Suprapubic skin (tissue), 4 donors: ENCODE results near the gene MRPL50. TPM values are rescaled to one million over a fixed set of nuclear protein-coding genes. Genes with fewer than 3 reads are reported as not detected.

Source experiments
- DNase-seq, 2 donors: peaks; one replicate each; pipeline ENCODE4 v3.0.0-alpha.2; 2019; ENCODE audit warnings: low spot score in 2 of 2
- H3K27ac ChIP-seq: fragments of 200-600 bp; sonication (generic); one replicate; pipeline ENCODE4 v1.5.1; 2019
- H3K27me3 ChIP-seq: fragments of 200-600 bp; sonication (generic); one replicate; pipeline ENCODE4 v1.5.1; 2019
- H3K36me3 ChIP-seq: fragments of 200-600 bp; sonication (generic); one replicate; pipeline ENCODE4 v1.5.1; 2019
- H3K4me1 ChIP-seq: fragments of 200-600 bp; sonication (generic); one replicate; pipeline ENCODE4 v1.5.1; 2019
- H3K4me3 ChIP-seq: fragments of 200-600 bp; sonication (generic); one replicate; pipeline ENCODE4 v1.5.1; 2019; ENCODE audit warnings: mild to moderate bottlenecking
- H3K9me3 ChIP-seq: fragments of 200-600 bp; sonication (generic); one replicate; pipeline ENCODE4 v1.5.1; 2019
- CTCF ChIP-seq, 2 donors: fragments of 200-600 bp in 1 of 2; fragments of 450-650 bp in 1 of 2; sonication (generic) in 1 of 2; IDR thresholded peaks; one replicate each; pipeline ENCODE4 v1.5.1; 2016 to 2019; ENCODE audit warnings: antibody characterized with exemption in 2 of 2, mild to moderate bottlenecking in 1 of 2, moderate library complexity in 1 of 2
- EP300 ChIP-seq: sonication (generic); formaldehyde crosslinking; IDR thresholded peaks from one replicate; pipeline ENCODE4 v1.6.1; 2017; ENCODE audit warnings: antibody characterized with exemption
- POLR2A ChIP-seq, 2 donors: fragments of 450-650 bp; IDR thresholded peaks; one replicate each; pipeline ENCODE4 v1.6.1; 2017; ENCODE audit warnings: antibody characterized with exemption in 2 of 2, mild to moderate bottlenecking in 2 of 2, moderate library complexity in 2 of 2
- POLR2AphosphoS5 ChIP-seq, 3 donors: sonication (generic); formaldehyde crosslinking; IDR thresholded peaks; one replicate each; pipeline ENCODE4 v1.6.1; 2017; ENCODE audit warnings: antibody characterized with exemption in 3 of 3
- WGBS: methylation state at CpG from one replicate; pipeline ENCODE4 v1.1.5; 2018; 5-methylcytosine and 5-hydroxymethylcytosine counted together
- total RNA-seq, 4 donors: library from RNA; depleted of rRNA; stranded (reverse); fragments of >200 nt; gene quantifications; one replicate each; pipeline ENCODE4 v1.1.0, GENCODE V29; 2016

Gene MRPL50
- total RNA-seq, 4 donors from 2014 or later = 6.8 to 13.0 (median 11.2) TPM

DNA sequence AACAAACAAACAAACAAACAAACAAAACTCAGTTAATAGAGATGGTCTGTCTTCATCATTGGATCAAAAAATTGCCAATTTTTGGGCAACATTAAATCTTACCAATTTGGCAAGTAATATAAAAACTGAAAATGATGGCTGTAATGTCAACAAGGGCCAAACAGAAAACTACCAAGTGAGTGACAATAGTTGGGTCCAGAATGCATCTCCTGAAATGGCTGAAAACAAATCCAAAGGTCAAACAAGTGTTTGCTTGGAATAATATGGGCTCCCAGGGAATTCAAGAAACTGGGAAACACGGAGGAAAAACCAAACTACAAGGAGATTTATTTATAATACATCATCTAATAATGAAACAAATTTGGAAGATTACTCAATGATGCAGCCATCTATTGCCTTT lies 38.7 kb downstream of the MRPL50 start:
- Histone ChIP-seq H3K9me3 (no peaks in the 10 kb centered on the region), H3K27me3 (no peaks in the 10 kb centered on the region), H3K27ac (no peak overlapping the region), H3K4me3 (no peak overlapping the region), H3K36me3 (no peaks in the 10 kb centered on the region), H3K4me1 (no peaks in the 10 kb centered on the region)
- WGBS = 63% methylated on average over 1 of the region's 1 CpG
- no peak for DNase-seq
- TF ChIP-seq POLR2AphosphoS5 (IDR thresholded peaks at IDR 0.05) = no peak
- TF ChIP-seq EP300 = no peak
- no peak for TF ChIP-seq POLR2A (IDR thresholded peaks at IDR 0.05)
- TF ChIP-seq CTCF (IDR thresholded peaks at IDR 0.05) = no peak

DNA sequence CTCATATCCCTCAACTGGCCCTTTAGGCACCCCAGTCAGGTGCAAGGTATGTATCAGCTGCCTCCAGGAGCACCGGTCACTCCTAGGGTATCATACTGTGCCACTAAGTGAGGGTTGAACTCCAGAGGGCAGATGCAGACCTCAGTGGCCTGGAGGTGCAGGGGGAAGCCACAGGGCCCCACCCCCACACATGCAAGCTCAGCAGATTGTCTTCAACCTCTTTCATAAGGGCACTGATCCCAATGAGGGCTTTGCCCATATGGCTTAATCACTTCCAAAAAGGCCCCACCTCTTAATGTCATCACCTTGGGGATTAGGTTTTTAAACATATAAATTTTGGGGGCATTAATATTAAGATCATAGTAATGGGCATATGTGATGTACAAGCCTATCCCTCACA lies 41.8 kb downstream of the MRPL50 start:
- Histone ChIP-seq H3K4me1 (no peaks in the 10 kb centered on the region), H3K4me3 (no peak overlapping the region), H3K27me3 (no peaks in the 10 kb centered on the region), H3K36me3 (no peaks in the 10 kb centered on the region), H3K9me3 (no peaks in the 10 kb centered on the region), H3K27ac (no peak overlapping the region)
- TF ChIP-seq POLR2AphosphoS5 (IDR thresholded peaks at IDR 0.05) = no peak
- TF ChIP-seq POLR2A (IDR thresholded peaks at IDR 0.05) = no peak
- TF ChIP-seq CTCF (IDR thresholded peaks at IDR 0.05) = no peak
- no peak for TF ChIP-seq EP300
- no peak for DNase-seq
- WGBS = 100% methylated on average over 1 of the region's 1 CpG

GRCh38 chr9:101354765-101355708 lies 43.4 kb downstream of the MRPL50 start:
- Histone ChIP-seq H3K9me3 (no peaks in the 10 kb centered on the region), H3K27ac (no peak overlapping the region), H3K4me3 (no peak overlapping the region), H3K27me3 (no peaks in the 10 kb centered on the region), H3K4me1 (no peaks in the 10 kb centered on the region), H3K36me3 (no peaks in the 10 kb centered on the region)
- TF ChIP-seq EP300 = no peak
- TF ChIP-seq CTCF (IDR thresholded peaks at IDR 0.05) = no peak
- no peak for TF ChIP-seq POLR2A (IDR thresholded peaks at IDR 0.05)
- TF ChIP-seq POLR2AphosphoS5 (IDR thresholded peaks at IDR 0.05) = no peak
- DNase-seq = no peak
- 66% methylated on average over 6 of the region's 7 CpGs for WGBS

DNA sequence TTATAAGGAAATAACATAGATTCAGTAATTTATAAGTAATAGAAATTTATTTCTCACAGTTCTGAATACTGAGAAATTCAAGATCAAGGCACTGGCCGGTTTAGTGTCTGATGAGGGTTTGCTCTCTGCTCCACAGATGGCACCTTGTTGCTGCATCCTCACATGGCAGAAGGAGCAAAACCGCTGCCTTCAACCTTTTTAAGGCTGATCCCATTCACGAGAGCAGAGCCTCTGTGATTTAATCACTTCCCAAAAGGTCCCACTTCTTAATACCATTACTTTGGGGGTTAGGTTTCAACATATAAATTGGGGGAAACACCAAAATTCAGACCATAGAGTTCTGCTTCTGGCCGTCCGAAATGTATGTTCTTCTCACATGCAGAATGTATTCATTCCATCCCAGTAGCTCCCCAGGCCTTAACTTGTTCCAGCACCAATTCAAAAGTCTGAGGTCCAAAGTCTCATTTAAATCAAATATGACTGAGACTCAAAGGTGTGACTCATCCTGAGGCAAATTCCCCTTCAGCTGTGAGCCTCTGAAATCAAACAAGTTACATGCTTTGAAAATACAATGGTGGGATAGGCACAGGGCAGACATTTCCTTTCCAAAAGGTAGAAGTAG lies 44.2 kb downstream of the MRPL50 start:
- no peak for TF ChIP-seq POLR2AphosphoS5 (IDR thresholded peaks at IDR 0.05)
- no peak for TF ChIP-seq POLR2A (IDR thresholded peaks at IDR 0.05)
- no peak for TF ChIP-seq EP300
- no peak for TF ChIP-seq CTCF (IDR thresholded peaks at IDR 0.05)
- H3K36me3 ChIP-seq = no peaks in the 10 kb centered on the region
- no peaks in the 10 kb centered on the region for H3K4me1 ChIP-seq
- no peak for DNase-seq
- no peak overlapping the region for H3K4me3 ChIP-seq
- H3K27ac ChIP-seq = no peak overlapping the region
- WGBS = 78% methylated on average over 5 of the region's 5 CpGs
- H3K9me3 ChIP-seq = no peaks in the 10 kb centered on the region
- H3K27me3 ChIP-seq = no peaks in the 10 kb centered on the region

DNA sequence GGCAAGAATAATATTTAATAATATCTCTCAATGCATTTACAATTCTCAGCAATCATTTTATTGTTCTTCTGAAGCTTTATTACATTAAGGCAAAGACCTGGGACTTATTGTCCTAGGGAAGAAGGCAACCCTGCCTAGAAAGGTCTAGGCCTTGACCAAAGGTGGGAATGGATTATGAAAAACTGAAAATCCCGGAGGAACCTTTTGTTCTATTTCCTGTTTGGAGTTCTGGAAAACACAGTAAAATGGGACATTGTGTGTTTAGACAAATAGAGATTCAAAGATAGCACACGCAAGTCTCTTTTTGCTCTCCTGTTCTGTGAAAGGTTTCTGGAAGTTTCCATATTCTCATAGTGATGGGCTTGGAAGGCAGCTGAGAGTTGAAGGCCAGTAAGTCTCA lies 44.7 kb downstream of the MRPL50 start:
- 92% methylated on average over 2 of the region's 2 CpGs for WGBS
- H3K4me3 ChIP-seq = no peak overlapping the region
- no peaks in the 10 kb centered on the region for H3K36me3 ChIP-seq
- no peaks in the 10 kb centered on the region for H3K9me3 ChIP-seq
- H3K27ac ChIP-seq = no peak overlapping the region
- TF ChIP-seq POLR2A (IDR thresholded peaks at IDR 0.05) = no peak
- TF ChIP-seq EP300 = no peak
- no peaks in the 10 kb centered on the region for H3K4me1 ChIP-seq
- H3K27me3 ChIP-seq = no peaks in the 10 kb centered on the region
- DNase-seq = no peak
